GM21786 (cell line): ENCODE measurements around the gene RBM47.
"Not testable (repeated sequence)": the region's sequence is repeated elsewhere in the genome, so short reads cannot be mapped to it uniquely, and the experiment has no call there.

Experiments
- ATAC-seq: cut with Tn5 transposase; IDR thresholded peaks from one replicate; pipeline ENCODE4 v1.9.1; 2021; ENCODE audit not compliant: unreplicated experiment

RBM47 gene

GRCh38 chr4:40564815-40565483, 64.7 kb downstream of the RBM47 start:
- no peak for ATAC-seq

- no peak for ATAC-seq
These were observed 65.7 kb downstream of the RBM47 start for GRCh38 chr4:40564004-40564403.

- ATAC-seq = no peak
These were observed 66.3 kb downstream of the RBM47 start for GRCh38 chr4:40563401-40563800.

- ATAC-seq = no peak
These were observed 67.0 kb downstream of the RBM47 start for GRCh38 chr4:40562681-40563080.

GRCh38 chr4:40562208-40562607, 67.5 kb downstream of the RBM47 start:
- ATAC-seq = no peak

- not testable (repeated sequence) for ATAC-seq
These were observed 68.0 kb downstream of the RBM47 start for GRCh38 chr4:40561543-40562177.

GRCh38 chr4:40559585-40560465, 69.8 kb downstream of the RBM47 start:
- no peak for ATAC-seq

GRCh38 chr4:40557736-40558135, 71.9 kb downstream of the RBM47 start:
- no peak for ATAC-seq

GRCh38 chr4:40555176-40555900, 74.3 kb downstream of the RBM47 start:
- no peak for ATAC-seq

GRCh38 chr4:40554641-40555040, 75.0 kb downstream of the RBM47 start:
- not testable (repeated sequence) for ATAC-seq

GRCh38 chr4:40553995-40554394, 75.7 kb downstream of the RBM47 start:
- no peak for ATAC-seq

- no peak for ATAC-seq
These were observed 77.1 kb downstream of the RBM47 start for GRCh38 chr4:40552536-40552935.

GRCh38 chr4:40551568-40552136, 78.0 kb downstream of the RBM47 start:
- ATAC-seq = not testable (repeated sequence)

GRCh38 chr4:40550948-40551462, 78.7 kb downstream of the RBM47 start:
- peak; percentile 67 for ATAC-seq

GRCh38 chr4:40550196-40550595, 79.5 kb downstream of the RBM47 start:
- ATAC-seq = no peak

GRCh38 chr4:40548256-40548655, 81.4 kb downstream of the RBM47 start:
- no peak for ATAC-seq

GRCh38 chr4:40547789-40548132, 81.9 kb downstream of the RBM47 start:
- ATAC-seq = no peak

GRCh38 chr4:40546969-40547788, 82.5 kb downstream of the RBM47 start:
- ATAC-seq = no peak

- ATAC-seq = no peak
These were observed 83.2 kb downstream of the RBM47 start for GRCh38 chr4:40546506-40546905.

- ATAC-seq = not testable (repeated sequence)
These were observed 84.2 kb downstream of the RBM47 start for GRCh38 chr4:40545487-40545886.
